Activated CD4-positive, CD25-positive, alpha-beta regulatory T cell treated with anti-CD3 and anti-CD28 coated beads, Interleukin-2, amount 50 U/mL, for 72 hours (primary cell): ENCODE data around the gene VPS51.
A peak's percentile ranks its signal among the peaks of the same experiment; 100 is the strongest.

Experiments
- DNase-seq: peaks from one replicate; pipeline ENCODE4 v3.0.0; 2021

VPS51 gene

DNA sequence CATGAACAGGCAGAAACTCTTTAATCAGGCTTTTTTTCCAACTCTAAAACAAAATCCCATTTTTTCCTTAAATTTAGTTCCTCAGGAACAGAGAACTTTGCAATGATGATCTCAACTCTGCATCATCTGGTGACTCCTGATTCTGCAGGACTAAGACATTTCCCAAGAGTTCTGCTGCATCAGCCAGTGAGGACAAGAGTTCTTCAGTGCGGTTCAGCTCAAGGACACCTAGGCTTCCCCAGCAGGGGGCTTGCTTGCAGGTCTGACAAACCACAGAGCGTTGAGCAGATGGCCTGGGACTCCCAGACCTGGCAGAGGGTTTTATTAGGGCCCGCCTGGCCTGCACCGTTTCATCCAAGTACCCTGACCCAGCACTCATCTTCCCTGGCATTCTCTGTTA lies 18.6 kb upstream of the VPS51 start:
- DNase-seq, result no peak

DNA sequence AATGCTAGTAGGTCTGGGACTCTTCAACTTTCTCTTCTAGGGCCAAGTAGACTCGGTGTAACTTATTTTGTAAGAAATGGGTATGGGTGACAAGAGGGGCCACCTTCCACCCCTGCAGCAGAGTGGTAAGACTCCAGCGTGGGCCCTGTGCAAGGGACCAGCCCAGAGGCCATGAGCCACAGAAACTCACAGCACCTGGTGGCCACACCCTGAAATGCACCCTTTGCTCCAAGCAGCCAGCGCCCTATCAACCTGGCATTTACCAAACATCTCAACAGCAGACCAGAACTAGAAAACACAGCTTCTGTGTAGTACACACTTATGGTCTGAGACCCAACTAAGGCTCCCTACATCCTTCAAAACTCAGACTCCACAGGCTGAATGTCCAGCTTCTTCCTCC lies 17.9 kb upstream of the VPS51 start:
- DNase-seq, result peak; percentile 72

DNA sequence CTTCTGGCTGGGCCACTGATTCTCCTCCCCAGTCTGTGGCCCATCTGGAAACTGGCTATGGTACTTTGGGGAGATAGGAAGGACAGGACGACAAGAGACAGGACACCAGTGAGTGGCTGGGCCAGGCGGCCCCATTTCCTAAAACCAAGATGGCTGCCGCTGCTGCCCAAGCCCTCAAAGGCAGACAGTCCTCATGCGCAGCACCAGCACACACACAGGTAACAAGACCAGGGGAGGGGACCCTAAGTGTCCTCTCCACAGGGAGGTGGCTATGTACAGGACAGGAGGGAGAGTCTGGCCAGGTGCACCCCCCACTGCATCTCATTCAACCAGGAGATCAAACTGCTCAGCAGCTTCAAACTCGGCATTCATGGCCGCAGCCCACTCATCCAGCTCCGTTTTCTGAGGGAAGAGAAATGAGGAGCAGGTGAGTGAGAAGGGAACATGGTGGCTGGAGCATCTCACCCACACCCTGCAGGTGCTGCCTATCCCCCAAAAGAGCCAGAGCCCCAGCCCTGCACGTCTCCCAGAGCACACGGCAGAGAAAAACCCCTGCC lies 17.1 kb upstream of the VPS51 start:
- no peak for DNase-seq

DNA sequence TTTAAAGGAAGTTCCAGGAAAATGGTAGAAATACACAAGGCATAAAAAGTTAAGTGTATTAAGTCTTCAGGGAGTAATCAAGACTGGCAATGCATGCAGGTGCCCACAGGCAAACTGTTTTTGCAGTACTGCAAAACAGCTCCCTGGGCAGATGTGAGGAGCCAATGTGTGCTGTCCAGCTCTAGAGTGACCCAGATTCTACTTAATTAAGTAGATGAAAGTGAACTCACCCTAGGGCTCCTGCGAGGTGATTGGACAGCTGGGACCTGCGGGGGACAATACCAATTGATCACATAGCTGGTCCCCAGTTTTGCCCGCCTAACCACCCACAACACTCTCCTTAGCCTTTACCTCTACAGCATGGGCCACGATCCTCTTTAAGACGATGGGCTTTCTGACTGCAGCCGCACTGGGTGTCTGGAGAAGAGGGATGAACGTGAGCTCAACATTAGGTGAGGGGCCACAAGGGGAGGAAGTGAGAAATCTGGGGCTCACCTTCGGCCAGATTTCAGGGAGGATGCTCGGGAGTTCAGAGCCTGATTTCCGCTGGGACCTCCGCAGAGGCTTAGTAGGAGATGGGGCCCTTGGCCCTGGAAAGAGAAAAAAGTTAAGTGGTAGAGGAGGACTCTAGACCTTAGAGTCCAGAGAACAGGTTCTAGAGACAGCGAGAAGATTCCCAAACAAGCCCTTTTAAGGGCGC lies 12.7 kb upstream of the VPS51 start:
- DNase-seq, result no peak

DNA sequence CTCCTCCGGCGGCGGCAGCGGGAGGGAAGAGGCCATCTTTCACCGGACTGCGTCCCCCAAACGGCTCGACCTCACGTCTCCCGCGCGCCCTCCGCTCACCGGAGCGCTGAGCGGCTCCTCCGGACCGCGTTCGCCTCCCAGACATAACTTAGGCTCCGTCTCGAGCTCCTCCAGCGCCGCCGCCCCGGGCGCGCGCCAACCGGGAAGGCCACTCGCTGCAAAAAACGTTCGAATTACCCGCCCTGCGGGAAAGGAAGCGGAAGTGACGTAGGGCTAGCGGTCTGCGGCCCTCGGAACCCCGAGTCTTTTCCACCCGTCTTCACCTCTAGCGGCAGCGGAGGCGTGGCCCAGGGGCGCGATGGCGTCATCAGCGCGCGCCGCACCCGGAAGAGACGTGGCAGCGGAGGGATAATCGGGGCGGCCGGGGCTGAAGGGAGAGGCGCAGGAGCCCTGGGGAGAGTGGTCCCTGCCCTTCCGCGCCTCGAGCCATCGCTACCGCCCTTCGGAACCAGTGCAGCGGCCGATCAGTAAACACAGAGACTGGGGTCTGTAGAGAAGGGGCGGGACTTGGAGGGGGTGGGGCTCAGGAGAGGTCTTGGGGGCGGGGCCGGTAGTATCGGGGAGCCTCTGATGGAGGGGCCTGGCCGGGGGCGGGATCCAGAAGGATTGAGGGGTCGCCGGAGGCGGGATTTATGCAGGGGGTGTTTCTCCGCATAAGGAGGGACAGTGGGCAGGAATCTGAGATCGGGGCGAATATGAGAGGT lies 12.0 kb upstream of the VPS51 start, which contains the start of the genes CDCA5 and ZFPL1:
TSS of gene CDCA5 (minus strand) at position 207 of the 764 bp plus-strand sequence. CDS start at position 145, 62 bp downstream.
TSS of gene ZFPL1 (plus strand) at position 389 of the 764 bp plus-strand sequence. CDS start 477 bp downstream, outside the sequence.
- peak; percentile 97 for DNase-seq

DNA sequence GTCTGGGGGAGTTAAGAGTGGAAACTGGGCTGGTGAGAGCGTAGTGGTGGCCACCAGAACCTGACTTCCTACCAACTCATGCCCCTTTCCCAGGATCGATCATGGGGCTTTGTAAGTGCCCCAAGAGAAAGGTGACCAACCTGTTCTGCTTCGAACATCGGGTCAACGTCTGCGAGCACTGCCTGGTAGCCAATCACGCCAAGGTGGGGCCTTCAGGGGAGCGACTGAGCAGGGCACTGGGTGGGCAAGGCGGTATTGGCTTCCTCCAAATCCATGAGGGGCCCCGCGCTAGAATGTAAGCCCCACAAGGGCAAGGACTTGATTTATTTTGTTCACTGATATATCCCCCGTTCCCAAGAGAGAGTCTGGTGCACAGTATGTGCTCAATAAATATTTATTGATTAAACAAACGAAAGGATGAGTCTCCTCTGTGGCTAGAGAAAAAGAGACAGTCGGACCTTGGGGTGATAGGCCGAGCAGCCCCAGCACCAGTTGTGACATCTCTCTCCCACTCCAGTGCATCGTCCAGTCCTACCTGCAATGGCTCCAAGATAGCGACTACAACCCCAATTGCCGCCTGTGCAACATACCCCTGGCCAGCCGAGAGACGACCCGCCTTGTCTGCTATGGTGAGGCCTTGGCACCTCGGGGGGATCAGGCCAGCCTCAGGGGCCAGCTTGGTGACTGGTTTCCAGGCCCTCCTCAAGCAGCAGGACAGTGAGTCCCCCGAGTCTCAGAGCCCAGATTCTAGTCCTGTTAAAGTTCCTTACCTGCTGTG lies 11.2 kb upstream of the VPS51 start:
- DNase-seq, result no peak

DNA sequence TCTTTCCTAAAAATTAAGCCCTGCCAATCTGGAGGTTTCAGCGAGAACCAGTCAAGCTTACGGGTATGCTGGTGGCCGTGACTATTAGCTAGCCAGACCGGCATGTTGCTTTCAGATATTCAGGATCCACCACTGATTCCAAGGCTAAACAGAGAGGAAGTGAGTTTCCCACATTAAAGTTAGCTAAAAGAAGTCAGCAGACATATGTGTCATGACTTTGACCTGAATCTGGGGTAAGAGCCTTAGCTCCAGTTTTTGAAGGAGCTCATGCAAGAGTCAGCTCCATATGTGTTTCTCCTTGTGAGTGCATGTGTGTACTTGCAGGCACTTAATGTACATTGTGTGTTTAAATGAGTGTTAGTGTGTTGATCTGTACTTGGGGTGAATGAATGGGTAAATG lies 10.6 kb upstream of the VPS51 start:
- no peak for DNase-seq

DNA sequence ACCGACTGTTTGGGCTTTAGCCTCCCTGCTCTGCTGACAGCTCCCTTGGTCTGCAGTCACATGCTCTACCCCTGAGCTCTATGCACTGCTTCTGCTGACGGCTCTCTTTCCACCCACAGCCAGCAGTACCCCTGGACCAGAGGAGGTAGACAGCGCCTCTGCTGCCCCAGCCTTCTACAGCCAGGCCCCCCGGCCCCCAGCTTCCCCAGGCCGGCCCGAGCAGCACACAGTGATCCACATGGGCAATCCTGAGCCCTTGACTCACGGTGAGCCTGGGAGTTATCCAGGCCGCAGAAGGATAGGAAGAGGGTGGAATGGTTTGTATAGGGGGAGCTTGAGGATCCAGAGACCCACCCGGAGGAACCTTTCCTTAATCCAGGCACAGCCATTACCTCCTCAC lies 9.2 kb upstream of the VPS51 start:
- DNase-seq, result no peak

DNA sequence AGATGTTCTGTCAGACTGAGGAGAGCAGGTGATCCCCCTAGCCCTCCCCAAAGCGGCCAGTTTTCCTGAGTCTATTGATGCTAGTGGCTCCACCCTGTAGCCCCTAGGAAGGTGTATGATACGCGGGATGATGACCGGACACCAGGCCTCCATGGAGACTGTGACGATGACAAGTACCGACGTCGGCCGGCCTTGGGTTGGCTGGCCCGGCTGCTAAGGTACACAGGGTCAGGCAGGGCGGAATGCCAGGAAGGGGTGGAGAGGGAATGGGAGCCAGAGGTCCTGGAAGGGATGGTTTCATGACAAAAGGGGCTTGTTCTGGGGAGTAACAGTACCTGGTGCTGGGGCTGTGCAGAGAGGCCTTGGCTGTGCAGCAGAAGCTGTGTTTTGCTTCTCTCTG lies 8.8 kb upstream of the VPS51 start:
- DNase-seq, result no peak

DNA sequence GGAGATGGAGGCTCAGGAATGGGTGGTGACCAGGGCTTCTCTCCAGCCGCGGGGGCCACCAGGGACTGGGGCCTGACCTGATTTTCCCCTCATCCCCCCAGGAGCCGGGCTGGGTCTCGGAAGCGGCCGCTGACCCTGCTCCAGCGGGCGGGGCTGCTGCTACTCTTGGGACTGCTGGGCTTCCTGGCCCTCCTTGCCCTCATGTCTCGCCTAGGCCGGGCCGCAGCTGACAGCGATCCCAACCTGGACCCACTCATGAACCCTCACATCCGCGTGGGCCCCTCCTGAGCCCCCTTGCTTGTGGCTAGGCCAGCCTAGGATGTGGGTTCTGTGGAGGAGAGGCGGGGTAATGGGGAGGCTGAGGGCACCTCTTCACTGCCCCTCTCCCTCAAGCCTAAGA lies 8.2 kb upstream of the VPS51 start:
- no peak for DNase-seq

DNA sequence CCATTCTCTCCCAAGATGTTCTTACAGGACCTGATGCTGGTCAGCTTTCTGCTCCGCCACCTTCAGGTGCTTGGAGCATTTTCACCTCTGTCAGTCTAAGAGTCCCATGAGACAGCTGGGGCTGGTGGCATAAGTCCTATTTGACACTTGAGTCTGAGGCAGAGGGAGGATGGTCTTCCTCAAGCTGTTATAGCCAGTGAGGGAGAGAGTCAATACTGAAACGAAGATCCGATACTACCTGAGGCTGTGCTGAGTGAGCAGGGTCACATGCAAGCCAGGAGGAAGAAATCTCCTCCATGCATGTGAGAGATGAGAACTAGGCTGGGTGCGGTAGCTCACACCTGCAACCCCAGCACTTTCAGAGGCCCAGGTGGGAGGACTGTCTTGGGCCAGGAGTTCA lies 6.4 kb upstream of the VPS51 start:
- no peak for DNase-seq

DNA sequence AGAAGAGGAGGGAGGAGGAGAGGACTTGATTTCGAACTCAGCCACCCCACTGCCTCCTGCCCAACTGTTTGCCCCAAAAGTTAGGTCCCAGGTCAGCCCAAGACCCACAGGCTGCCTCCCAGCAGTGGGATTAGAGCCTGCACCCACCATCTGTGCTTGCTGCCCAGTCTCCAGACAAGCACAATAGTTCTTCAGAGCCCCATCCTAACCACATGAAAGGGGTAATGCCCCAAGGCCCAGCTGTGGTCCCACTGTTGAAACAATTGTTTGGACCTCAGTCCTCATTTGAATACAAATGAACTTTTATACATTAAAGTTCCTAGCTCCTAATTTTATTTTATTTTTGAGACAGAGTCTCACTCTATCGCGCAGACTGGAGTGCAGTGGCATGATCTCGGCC lies 5.4 kb upstream of the VPS51 start:
- no peak for DNase-seq

DNA sequence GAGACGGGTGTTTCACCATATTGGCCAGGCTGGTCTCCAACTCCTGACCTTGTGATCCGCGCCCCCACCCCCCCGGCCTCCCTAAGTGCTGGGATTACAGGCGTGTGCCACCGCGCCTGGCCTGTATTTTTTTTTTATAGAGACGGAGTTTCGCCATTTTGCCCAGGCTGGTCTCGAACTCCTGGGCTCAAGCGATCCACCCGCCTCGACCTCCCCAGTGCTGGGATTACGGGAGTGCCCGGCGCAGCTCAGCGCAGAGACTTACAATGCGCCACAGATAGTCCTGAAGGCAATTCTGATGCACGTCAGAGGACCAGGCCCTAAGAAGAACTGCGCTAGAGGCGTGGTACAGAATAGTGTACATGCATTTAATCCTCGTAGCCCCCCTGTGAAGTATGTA lies 587 bp upstream of the VPS51 start:
- no peak for DNase-seq

DNA sequence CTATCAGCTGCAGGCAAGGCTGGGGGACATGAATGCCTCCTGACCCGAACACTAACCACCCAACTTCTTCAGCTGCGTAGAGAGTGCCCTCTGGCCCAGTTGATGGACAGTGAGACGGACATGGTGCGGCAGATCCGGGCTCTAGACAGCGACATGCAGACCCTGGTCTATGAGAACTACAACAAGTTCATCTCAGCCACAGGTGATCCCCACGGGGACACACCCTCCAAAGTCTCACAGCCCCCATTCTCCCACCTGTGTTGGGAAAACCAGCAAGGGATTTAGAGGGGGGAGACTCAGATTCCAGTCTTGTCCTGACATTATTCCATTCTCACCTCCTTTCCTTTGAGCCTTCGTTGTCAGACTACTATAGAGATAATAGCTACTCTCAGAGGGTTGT lies 912 bp downstream of the VPS51 start:
- DNase-seq, result no peak

DNA sequence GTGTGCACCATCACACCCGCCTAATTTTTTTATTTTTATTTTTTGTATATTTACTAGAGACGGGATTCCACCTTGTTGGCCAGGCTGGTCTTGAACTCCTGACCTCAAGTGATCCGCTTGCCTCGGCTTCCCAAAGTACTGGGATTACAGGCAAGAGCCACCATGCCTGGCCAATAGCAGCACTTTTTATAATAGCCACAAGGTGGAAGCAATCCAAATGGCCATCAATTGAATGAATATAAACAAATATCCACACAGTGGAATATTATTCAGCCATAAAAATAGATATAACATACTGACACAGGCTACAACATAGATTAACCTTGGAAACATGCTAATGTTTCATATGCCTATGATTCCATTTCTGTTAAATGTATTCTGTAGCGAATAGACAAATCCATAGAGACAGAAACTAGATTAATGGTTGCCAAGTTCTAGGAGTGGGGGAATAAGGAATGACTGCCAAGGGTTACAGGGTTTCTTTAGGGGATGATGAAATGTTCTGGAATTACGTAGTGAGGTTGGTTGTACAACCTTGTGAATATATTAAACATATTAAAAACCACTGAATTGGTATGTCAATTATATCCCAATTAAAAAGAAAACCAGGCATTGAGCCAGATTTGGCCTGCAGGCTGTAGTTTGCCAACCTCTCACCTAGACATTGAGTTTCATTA lies 4.8 kb downstream of the VPS51 start:
- DNase-seq, result no peak

DNA sequence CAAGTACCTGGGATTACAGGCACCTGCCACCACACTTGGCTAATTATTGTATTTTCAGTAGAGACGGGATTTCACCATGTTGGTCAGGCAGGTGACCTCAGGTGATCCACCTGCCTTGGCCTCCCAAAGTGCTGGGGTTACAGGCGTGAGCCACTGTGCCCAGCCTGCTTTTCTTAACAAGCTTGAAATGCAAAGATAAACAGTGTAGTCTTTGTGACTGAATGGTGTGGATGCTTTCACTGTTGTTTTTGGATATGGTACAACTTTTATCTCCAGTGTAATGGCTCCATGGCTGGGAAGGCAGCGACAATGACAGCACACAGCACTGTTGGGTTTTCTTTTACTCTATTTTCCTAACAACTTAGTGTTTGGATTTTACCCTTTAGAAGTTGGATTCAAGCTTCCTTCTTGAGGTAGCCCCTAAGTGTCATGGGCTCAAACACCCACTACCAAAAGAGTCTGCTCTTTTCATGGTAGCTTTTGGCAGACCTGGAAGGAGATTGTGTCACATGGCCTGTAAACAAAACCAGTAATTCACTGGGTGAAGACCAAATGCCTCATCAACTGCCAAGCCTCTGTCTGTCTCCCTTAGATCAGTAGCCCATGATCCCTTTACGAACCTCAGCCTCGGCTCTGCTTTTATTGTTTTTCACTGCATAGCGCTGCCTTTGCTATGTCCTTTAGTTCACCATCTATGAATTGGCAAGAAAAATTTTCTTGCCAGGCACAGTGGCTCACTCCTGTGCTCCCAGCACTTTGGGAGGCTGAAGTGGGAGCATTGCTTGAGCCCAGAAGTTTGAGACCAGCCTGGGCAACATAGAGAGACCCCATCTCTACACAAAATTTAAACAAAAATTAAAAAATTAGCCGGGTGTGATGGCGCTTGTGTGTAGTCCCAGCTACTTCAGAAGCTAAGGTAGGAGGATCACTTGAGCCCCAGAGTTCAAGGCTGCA lies 6.4 kb downstream of the VPS51 start:
- no peak for DNase-seq

DNA sequence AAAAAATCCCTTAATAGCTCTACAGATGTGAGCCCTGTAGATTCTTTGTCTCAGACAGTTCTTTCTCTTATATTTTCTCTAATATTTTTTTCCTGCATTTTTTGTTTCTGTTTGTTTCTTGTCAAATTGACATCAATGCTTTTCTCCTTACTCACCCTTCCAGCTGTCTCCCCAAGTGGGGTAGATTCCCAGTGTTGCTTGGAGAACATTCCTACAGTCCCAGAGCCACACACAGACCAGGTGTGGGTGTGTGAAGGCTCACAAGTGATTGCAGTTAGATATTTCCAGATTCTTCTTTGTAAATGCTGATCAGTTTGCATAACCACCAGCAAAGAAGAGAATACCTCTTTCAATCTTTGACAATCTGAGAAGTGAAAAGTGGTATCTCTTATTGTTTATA lies 7.5 kb downstream of the VPS51 start:
- DNase-seq, result no peak

DNA sequence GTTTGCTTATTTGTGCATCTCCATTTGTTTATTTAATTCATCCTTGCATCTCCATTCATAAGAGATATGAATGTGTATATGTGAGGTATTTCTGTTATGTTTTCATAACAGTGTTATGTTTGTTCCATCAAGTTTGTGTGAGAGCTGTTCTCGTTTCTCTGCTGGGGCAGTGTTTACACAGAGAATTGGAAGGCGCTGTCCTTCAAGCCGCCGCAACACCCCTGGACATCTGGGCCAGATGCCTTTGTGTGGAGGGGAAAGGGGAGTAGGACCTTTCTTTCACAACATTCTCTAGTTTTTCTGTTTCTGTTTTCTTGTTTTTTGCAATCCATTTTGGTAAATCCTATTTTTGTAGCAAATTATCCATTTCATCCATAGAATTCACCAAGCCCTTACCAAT lies 8.6 kb downstream of the VPS51 start:
- DNase-seq, result no peak

DNA sequence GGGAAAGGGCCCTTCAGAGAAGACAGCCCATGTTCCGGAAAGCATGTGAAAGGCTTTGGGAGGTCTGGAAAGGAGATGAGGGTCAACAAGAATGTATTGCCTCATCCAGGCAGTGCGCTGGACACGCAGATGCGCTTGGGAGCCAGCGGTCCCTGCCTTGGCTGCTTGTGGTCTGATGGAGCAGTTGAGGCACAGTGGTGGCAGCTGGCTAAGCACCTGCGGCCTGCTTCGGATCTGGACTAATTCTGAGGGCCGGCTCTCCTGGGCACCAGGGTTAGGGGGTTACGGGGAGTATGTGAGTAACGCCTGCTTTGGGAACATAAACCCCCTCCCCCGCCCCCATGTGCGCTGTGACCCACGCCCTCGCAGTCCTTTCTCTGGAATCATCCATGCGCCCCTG lies 11.1 kb downstream of the VPS51 start:
- DNase-seq, result no peak

DNA sequence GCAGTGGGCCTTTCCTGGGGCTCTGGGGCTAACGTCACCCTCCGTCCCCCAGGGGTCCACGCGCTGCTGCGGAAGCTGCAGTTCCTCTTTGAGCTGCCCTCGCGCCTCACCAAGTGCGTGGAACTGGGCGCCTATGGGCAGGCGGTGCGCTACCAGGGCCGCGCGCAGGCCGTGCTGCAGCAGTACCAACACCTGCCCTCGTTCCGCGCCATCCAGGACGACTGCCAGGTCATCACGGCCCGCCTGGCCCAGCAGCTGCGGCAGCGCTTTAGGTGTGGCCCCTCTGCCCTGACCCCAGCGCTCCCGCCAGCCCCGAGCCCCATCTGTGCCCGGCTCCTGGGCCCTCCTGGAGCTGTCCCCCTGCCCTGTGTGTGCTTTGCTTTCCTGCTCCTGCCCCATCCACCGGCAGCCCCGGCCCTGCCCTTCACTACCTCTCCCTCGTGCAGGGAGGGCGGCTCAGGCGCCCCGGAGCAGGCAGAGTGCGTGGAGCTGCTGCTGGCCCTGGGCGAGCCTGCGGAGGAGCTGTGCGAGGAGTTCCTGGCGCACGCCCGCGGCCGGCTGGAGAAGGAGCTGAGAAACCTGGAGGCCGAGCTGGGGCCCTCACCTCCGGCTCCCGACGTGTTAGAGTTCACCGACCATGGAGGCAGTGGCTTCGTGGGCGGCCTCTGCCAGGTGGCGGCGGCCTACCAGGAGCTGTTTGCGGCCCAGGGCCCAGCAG lies 11.9 kb downstream of the VPS51 start:
- no peak for DNase-seq
